ENCODE results near the gene LBHD2.

The LBHD2 gene

DNA sequence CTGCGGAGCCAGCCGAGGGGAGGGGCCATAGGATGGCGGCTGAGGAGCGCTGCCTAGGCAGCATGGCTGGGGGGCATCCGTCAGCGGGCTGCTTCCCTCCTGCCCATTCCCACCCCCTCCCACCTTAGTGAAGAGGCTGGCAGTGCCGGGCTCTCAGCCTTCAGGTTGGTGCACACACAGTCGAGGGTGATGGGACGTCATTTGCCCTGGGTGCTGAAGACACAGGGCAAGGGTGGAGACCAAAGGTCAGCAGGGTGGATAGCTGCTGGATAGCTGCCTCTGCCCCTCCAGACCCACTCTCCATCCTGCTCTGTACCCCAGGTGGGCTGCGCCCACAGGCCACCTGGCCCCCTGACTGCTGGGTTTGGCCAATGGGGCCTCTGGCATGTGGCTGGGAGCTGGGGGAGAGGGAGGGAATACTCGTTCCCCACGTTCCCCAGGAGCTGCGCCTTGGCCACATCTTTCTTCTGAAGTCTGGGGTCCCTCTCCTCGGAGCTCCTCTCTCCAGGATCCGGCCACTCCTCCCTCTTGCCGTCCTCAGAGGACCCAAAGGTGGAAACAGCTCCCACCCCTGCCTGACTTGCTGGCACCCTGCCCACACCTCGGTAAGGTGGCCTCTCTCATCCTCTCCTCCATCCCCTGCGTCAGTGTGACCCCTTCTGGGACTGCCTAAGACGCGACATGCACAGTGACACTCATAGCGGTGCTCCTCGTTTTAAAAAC, 15.5 kb upstream of the LBHD2 start:
- DNase-seq, result no peak

- no peak for DNase-seq
Observed at GRCh38 chr14:103070263-103070885, 13.6 kb upstream of the LBHD2 start.

DNA sequence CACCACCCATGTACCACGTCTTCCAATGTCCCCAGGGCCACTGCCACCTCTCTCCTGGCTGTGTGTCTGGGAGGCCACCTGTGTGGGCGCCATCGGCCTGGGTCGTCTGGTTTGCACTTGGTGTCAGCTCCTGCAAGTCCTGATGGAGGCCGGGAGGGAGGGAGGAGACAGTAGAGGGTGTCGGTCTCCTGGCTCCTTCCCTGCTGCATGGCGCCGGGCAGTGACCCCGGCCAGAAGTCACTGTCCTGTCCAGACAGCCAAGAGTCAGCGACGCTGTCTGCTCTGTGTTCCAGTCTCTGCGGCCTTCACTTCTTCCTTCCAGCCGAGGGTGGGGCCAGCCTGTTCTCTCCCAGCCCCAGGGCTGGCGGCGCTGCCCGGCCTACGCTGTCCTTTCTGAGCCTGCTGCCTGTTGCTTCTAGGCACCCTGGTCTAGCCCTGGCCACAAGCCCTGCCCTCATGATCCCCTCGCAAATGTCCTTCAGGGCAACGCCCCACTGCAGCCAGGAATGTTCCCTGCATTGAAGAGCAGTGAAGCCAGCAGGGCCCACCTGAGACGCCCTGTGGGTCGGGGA, 13.0 kb upstream of the LBHD2 start:
- no peak for DNase-seq

GRCh38 chr14:103071544-103072251, 12.3 kb upstream of the LBHD2 start:
- no peak for DNase-seq

GRCh38 chr14:103072595-103073366, 11.2 kb upstream of the LBHD2 start:
- no peak for DNase-seq

DNA sequence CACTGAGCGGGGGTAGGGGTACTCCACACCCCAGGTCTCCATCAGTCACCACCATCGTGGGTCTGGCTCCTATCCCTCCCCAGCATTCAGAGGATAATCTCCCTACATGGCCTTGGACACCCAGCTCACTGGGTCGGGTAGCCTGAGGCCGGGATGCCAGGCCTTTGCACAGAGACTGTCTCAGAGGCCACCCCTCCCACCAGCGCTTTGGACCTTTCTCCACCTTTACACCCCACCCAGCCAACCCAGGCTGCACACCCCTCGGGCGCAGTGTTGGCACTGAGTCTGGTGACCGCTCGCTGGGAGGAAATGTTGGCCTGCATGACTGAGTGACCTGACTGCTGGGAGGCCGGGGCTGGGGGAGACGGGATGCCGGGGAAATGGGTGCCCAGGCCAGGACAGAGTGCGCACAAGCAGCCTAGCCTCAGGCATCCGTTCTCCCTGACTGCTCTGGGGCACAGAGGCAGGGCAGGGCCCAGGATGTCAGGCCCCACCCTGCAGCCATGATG, 10.6 kb upstream of the LBHD2 start:
- DNase-seq, result no peak

GRCh38 chr14:103073876-103074728, 9.9 kb upstream of the LBHD2 start:
- no peak for DNase-seq

DNA sequence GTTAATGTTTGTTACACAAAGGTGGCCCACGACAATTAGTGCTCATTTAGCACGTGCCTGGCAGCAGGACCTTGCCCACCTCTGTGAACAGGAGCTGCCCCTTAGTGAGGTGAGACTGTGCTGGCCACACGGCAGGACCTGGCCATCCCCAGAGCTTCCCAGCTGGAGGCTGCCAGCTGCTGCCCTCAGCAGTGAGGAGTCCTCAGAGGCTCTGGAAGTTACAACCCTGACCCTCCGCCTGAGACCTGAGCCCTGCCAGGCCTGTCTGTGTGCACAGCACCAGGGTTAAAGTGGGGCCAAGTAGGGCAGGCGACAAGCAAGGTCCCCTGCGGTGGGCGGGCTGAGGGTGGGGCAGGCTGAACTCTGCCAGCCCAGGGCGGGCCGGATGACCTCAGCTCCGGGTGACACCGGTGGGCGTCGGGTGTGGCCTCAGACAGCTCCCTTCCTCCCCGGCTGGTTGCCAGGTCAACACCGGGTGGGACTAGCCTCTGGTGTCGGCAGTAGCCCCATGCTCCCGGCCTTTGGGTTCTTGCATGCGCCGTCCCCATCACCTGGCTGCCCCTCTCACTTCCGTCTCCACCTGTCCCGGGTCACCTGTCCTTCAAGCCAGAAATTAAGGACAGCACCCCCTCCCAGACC, 9.2 kb upstream of the LBHD2 start:
- no peak for DNase-seq

GRCh38 chr14:103078420-103078749, 5.6 kb upstream of the LBHD2 start:
- DNase-seq, result peak; percentile 69 to 72

DNA sequence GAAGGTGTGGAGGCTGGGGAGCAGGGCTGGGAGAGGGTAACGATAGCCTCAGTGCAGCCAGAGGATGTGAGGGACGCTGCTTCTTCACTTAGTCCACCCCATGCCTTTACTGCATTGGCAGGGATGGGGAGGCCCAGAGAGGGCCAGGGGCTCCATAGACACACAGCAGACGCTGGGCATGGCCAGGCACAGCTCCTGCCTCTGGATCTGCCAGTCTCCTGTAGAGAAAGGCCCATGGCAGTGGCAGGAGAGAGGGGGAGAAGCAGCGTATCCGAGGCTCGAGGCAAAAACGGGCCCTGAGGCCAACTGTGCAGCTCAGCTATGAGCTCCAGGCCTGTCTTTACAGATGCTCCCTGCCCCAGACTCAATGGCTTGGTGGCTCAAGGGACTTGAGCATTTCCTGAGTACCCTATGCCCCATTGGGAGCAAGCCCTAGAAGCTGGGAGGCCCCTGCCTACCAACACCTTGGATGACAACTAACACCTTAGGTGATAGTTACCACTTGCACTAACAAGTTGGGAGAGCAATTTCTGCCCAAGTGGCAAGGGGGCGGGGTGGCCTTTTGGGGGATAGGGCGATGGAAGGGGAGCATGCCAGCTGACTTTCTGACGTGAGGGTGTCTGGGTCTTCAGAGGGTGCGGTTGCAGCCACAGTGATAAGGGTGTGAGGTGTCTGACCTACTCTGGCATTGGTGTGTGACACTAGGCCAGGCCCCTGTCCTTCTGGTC, 5.0 kb upstream of the LBHD2 start:
- no peak for DNase-seq

GRCh38 chr14:103081951-103082350, 2.1 kb upstream of the LBHD2 start:
- DNase-seq, result no peak

DNA sequence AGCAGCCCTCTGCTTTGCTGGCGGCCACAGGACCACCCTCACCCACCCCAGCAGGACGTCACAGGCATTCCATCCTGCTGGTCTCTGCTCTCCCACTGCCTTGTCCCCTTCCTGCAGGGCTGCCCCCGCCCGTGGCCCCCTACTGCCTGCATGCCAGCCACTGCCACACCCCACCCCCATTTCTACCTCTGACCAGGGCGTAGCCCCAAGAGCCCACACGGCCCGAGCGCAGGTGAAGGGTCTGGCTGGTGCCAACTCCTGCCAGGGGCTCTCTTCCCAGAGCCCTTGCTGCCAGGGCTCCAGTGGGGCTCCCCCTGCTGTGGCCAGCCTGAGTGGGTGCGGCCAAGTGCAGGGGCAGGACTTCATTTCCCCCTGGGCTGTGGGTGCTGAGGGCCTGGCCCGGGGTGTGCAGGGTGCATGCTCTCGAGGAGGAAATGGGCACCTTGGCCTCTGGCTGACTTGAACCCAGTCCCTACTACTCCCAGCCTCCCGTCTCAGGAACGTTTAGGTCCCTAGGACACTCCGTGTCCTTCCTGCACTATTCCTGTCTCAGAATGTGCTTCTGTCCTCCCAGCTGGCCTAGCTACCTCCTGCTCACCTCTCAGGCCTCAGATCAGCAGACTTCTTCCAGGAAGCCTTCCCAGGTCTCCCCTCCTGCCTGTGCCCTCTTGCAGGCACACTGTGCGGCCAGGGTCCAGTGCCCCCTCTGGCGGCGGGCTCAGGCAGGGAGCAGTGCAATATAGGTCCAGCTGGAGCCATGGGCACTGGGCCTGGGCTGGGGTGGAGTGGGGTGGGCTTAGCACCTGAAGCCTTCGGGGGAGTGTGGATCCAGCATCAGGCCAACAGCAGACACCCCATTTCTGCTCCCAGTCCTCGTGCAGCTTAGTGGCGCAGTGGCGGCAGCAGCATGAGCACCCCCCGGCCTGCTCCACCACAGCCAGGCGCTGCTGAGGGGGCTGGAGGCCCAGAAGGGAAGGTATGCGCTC, 1.4 kb downstream of the LBHD2 start:
- no peak for DNase-seq

DNA sequence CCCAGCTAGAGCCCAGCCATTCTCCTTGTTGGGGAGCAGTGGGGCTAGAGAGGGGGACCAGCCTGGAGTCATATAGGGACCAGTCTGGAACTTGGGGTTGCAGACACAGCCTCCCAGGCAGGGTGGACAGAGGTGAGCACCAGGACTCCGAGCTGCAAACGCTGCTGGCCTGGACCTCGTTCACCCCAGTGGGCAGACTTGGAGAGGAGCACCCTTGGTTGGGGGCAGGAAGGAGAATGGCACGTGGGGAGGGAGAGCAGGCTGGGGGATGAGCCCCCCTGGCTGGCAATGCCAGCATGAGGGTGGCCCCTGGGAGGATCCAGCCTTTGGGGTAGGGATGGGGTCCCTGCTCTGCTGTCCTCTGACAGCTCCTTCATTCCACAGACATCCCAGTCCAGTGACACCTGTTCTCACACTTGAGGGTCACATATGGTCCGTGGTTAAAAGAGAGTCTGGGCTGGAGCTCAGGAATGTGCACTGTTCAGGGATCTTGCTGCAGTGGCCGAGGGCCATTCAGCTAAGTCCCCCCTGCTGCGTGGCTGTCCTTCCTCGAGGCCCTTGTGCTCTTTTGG, 2.8 kb downstream of the LBHD2 start:
- no peak for DNase-seq

DNA sequence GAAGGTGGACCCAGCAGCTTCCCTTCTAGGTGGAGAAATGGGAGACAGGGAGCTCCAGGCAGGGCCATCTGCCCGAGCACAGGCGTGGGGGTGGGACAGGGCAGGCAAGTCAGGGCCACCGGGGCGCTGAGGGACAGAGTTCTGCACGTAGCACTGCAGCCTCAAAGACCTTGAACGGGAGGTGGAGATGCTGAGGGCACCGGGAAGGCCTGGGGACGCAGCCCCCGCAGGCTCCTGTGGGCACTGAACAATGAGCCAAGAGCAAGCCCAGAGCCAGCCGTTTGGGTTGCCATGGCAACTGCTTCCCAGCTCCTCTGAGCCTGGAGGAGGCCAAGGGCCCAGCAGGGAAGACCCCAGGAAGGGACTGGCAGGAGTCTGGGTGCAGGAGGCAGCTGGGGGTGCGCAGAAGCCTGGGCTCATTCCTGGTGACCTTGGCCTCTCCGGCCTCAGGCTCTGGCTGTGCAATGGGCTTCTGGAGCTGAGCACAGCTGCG, 3.4 kb downstream of the LBHD2 start:
- DNase-seq, result no peak

- DNase-seq, result no peak
Observed at GRCh38 chr14:103088921-103089320, 4.9 kb downstream of the LBHD2 start.

GRCh38 chr14:103089386-103090335, 5.7 kb downstream of the LBHD2 start:
- no peak for DNase-seq

GRCh38 chr14:103090481-103091020, 6.5 kb downstream of the LBHD2 start:
- no peak for DNase-seq

Data from activated CD4-positive, alpha-beta T cell treated with anti-CD3 and anti-CD28 coated beads, Interleukin-2, amount 50 U/mL, for 4 hours (primary cell).